ENCODE results near the gene GRM4.
"Not testable (repeated sequence)": the region's sequence is repeated elsewhere in the genome, so short reads cannot be mapped to it uniquely, and the experiment has no call there.

Gene GRM4

DNA sequence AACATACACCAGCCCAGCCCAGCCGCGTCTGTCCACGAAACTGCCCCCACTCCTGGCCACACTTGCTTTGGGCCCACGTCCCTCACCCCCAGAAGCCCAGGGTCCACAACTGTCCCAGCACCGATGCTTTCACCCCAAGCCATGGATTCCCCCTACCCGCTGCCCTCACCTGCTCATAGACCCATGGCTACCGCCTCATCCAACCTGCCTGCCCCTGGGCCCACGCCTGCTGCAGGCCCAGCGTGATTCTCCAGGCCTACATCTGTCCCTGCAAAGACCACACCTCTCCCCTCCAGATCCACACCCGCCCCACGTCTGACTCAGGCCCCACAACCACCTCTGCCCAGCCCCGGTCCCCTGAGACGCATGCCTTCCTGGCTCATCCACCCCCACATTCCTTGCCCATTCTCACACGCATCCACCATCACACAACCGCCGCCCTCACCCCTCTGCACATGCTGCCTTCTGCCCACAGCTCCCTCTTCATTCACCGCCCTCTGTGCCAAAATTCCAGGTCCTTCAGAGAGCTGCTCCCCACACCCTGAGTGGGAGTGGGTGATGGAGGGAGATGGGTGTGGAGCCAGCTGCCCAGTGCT, 86.7 kb downstream of the GRM4 start:
- DNase-seq: no peak

DNA sequence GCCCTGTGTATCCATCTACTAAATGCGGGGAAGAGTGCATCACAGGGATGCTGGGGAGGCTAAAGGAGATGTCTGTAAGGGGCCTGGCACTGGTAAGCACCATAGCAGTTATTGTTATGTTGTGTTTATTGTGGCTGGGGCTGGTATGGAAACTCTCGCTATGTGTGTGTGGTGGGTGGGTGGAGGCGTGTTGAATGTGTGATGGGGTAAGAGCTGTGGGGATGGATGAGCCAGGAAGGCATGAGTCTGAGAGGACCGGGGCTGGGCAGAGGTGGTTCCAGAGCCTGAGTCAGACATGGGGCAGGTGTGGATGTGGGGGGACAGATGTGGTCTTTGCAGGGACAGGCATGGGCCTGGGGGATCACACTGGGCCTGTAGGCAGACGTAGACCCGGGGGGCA, 88.1 kb downstream of the GRM4 start:
- no peak for DNase-seq

DNA sequence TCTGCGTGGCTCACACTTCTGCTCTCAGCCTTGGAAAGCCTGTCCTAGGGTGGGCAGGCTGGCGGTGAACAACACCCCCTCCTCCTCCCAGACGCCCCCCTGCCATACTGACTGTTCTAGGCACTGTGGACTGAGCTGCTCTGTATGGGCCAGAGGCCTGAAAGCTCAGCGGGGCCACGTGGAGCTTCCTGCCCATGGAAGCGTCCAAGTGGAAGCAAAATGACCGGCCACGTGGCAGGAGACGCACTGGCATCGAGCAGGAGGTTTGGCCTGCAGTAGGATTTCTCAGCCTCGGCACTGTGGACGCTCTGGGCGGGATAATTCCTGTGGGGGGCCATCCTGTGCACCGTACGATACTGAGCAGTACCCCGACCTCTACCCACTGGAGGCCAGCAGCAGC, 88.7 kb downstream of the GRM4 start:
- no peak for DNase-seq

DNA sequence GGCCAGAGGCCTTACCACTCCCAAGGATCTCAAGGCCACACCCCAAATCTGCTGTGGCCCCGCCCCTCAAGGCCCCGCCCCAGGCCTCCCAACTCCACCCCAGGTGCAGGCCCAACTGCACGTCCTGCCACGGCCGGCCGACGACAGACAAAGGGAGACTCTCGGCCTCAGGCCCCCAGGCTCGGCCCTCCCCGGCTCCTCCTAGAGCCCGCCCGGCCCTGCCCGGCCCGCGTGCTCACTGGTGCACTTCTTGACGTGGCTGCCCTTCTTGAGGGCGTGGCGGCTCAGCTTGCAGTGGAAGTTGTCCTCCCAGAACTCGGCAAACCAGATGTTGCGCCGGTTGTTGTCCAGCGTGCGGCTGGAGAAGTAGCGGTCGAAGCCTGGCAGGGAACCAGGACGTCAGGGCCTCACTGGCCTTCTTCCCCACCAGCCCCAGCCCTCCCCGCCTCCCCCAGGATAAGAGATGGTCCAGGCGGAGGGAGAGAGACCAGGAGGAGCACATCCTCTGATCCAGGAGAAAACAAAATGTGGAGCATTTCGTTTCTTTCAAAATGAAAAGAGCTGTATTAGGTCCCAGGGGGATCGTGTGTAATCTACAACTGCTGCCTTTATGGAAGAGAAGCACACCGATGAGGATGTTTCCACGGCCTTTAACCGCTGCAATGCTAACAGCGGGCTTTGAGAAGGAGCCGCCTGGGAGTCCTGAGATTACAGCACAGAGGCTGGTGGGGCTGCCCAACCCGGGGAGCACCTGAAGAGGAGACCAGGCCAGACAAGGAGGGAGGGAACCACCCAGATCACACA, 89.4 kb downstream of the GRM4 start:
- no peak for DNase-seq

DNA sequence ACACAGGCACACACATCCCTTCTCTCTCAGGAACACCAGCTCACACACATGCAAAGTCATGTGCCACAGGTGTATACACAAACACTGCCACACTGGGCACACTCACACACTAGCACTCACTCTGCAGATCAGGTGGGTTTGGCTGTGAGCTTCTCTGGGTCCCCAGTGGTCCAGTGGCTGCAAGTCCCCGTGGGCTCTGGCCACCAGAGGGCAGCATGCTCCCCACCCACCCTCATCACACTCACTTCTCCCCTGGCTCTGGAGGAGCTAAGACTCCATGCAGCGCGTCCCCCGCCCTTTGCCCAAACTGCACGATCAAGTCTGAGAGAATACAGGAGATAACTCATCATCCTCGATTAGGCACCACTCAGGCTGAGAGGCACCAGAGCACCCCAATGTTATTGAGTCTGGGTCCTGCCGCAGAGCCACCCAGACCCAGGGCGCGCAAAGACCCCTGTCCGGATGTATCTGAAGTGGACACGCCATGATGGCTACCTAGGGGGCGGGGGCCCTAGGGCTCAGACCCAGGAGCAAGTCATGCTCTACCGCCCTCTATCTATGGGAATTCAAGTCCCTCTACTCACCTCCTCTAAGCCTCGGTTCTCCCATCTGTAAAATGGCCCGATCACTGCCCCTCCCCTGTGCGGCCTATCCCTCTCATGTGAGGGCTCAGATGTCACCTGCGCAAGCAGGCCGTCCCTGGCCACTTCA, 90.5 kb downstream of the GRM4 start:
- DNase-seq: peak; percentile 65

DNA sequence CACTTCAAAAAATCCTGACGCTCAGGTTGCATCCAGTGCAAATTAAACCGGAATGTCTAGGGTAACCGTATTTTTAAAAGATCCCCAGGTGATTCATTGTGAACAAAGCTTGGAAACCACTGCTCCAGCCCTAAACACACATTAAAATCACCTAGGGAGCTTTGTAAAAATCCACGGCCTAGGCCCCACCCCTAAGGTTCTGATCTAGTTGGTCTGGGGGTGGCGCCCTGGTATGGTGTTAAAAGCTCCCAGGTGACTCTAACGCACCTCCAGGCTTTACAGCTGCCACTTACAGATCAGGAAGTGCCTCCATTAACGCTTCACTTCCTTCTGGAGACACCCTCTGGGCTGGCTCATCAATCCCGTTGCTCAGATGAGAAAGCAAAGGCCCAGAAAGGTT, 92.2 kb downstream of the GRM4 start:
- DNase-seq: no peak

DNA sequence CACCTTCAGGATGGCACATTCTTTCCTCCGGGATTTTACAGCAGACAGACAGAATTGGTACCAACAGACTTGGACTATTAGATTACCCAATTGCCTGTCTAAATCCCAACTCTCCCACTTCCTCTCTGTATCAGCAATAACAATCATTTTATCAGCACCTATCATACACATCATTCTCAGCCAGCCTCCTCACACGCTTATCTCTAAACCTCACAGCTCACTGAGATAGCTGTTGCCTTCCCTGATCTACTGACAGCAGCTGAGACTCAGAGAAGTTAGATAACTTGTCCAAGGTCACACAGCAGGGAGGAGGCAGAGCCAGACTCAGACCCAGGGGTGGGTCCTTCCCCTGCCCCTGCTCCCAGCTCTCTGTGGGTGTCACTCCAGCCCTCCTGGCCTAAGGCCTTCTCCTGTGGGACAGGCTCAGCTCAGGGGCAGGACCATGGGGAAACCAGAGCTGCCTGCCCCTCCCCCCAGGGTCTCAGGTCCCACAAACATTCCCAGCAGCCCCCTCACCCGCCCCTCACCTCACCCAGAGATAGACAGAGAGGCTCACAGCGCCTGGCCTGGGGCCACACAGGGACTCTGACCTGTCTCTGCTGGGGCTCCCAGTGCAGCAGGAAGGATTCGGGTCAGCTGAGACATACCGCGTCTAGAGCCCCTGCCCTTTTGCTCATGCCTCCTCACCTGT, 92.8 kb downstream of the GRM4 start:
- DNase-seq: no peak

DNA sequence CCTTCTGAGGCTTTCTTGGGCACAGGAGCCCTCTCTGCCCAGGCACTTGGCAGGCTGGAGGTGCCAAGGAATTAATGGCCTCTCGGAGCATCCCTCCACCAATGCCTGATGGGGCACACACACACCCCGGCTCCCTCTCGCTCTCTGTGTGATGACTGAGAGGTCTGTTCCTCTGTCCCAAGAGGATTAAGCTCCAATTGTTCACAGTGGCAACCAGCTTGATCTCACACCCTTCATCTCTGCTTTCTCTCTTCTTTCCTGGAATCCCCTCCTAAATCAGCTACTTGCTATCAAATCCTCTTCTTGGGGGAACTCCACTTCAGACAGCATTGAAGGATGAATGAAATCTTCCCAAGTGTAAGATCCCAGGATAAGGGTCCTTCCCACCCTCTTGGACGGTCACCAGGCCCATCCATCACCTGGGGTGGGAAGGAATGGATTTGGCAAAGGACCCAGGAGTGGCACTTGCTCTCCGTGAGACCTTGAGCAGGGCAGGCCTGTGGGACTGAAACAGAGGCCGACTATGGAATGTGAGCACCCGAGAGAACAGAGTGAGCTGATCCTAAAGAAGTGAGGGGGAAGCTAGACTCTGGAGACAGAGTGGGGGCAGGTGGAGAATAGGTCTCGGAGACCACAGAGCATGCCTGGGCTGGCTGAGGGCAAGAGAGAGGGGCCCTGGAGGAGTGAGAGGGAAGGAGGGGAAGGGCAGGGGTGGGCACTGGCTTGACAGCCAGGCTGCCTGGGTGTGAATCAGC, 93.6 kb downstream of the GRM4 start:
- no peak for DNase-seq

DNA sequence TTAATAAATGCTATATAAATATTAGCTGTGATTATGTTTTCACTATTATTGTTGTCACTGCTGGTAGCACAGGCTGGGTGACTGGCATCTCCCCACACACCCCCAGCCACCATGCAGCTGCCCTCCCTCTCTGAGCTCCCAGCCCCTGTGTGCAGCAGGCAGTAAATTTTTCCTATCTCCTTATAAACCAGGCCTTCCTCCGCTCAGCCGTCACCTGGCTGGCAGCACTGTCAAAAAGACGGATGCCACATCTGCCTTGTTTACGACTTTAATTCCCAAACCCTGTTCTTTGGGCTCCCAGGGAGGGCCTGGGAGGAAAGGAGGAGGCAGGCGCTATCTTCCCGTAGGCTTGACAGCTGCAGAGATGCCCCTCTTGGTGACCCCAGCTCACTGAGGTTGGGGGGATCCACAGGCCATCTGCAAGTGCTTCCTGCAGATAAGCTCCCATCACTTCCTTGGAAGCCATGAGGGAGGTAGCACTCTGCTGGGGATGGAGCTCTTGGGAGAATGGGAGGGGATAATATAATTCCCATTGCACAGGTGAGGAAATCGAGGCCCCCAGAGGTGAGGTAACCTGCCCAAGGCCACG, 94.5 kb downstream of the GRM4 start:
- DNase-seq: no peak

DNA sequence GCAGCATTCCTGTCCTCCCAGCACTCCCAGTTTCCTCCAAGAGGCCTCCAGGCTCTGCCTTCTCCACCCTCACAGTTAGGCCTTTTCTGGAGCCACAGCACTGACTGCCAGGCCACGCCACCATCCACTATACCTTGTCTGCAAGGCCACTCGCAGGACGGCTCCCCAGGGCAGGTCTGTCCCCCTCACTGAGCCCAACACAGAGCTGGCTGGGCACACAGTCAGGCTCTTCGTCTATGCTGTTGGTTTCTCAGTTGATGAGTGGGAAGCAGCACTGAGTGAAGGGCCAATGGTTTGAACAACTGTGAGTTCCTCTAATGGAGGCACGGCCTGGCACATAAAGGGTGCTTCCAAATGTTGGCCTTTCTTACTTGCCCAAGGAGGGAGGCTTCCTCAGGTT, 95.2 kb downstream of the GRM4 start:
- DNase-seq: no peak

DNA sequence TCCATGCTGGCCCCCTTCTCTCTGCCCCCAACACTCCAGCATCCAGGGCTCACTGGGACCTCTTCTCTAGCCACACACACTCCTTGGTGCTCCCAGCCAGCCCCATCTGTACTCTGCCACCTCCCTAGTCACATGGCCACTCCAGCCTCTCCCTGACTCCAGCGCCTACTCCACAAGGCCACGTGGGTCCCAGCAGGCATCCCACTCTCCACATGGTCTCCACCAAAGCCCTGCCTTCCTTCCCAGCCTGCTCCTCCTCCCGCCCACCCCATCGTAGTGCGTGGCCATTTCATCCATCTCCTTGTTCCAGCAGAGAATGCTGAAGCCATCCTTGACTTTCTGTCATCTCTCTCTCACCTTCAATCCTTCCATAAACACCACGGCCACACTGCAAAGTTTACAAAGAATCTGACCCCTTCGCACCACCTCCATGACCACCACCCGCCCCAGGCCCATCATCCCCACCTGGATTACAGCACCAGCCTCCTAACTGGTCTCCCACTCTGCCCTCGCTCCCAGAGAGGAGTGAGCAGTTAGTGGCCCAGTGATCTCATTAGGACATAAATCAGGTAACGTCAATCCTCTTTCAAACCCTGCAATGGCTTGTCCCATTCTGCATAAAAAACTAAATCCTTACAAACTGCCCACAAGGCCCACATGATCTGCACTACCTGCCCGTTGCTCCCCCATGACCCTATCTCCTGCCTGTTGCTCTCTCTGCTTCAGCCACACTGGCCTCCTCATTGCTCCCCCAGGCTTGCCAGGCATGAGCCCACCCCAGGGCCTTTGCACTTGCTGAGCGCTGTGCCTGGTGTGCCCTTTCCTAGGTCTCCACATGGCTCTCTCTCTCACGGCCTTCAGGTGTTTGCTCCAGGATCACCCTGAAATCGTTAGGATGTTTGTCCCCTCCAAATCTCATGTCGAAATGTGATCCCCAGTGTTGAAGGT, 96.2 kb downstream of the GRM4 start:
- DNase-seq: no peak

DNA sequence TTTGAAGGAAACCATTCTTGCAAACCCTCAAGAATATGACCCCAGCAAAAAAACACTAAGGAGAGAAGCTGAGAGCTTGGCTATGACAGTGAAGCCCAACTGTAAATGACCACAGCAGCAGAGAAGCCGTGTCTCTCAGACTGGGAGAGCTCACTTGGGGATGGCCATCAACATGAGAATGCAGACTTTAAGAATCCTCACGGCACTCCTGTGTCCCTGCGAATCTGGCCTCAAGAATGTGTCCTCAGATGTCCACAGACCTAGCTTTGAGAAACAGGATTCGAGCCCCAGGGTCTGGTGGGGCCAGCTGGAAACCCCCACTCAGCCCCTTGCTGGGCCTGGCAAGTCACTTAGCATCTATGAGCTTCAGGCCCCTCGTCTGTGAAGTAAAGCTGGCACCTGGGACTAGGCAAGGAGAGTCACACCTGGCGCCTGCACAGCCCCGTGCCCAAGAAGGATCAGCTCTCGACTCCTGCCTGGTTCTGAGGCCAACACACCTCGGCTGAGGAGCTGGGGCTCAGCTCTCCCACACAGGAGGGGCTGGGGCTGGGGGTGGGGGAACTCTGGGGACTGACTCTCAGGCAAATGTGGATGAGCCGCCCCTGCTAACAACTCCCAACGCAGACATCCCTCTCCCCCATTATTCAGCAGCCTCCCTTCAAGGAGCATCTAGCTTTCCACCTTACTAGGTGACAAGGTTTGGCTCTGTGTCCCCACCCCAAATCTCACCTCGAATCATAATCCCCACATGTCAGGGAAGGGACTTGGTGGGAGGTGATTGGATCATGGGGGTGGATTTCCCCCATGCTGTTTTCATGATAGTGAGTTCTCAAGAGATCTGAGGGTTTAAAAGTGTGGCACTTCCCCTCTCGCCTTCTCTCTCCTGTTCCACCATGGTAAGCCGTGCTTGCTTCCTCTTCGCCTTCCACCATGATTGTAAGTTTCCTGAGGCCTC, 97.7 kb downstream of the GRM4 start:
- no peak for DNase-seq

DNA sequence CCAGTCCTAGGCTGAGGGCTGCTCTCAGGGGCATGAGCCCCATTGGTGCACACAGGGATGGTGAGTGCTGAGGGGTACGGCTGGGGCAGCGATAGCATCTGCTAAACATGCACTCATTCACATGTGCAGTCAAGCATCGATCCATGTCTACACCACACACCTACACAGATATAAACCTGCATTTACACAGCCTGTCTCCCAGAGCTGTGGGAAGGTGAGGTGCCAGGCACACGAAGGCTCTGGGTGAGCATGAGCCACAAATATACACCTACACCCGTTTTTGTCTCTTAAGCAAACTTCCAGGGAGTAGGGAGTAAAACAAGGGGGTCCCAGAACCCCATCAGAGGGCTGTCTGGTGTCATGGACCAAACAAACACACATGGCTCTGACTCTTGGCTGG, 99.3 kb downstream of the GRM4 start:
- DNase-seq: no peak

DNA sequence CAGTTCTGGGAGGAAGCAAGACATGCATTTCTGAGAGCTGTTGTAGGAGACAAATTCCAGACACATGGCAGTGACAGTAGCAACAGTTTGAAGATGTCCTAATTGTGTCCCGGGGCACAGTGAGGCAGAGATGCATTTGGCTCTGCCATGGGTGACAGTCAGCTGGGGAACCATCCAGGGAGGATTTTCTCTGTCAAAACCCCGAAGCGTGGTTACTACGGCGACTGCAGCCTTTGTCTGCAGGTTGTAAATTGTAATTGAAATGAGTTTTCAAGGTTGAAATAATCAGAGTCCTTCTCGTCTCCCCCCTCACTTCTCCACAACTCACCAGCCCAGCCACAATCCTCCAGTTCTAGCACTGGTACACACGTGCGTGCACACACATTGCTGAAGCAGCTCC, 100.1 kb downstream of the GRM4 start:
- no peak for DNase-seq

DNA sequence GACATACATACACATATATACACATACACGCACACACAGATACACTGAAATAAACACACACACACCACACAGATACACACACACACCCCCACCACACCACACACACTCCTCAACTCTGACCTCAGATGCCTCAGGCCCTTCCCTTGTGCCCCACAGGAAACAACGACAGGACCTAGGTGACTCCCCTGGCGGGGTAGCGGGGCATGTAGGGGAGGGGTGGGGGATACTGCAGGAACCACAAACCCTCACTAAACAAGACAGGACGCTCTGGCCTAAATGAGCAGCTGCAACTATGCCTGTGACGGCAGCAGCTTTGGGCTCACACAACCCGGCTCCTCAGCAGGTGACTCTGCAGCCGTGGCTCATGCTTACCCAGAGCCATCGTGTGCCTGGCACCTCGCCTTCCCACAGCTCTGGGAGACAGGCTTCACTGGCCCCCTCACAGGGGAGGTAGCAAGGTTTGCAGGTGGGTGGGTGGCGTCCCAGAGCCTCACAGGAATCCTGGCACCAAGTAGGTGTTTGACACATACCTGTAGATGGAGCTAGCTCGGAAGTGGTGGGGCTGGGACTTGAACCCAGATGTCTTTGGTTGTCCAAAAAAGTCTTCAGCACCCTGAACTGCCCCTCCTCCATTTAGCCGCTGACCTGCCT, 100.8 kb downstream of the GRM4 start:
- no peak for DNase-seq

DNA sequence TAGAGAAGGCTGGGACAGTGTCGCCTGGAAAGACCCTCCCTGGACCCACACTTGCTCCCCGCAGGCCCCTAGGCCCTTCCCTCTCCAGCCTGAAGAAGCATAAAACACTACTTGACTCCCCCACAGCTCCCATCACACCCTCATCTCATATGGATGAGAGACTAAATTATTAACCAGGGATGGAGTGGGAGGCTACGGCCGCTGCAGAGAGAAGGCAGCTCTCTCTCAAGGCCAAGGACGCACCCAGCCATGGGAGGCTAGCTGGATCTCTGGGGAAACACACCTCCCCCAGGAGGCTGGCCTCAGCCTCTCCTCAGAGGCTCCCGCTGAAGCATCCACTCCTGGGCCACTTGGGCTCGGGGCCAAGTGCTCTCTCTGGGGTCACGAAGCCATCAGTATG, 102.5 kb downstream of the GRM4 start:
- no peak for DNase-seq

DNA sequence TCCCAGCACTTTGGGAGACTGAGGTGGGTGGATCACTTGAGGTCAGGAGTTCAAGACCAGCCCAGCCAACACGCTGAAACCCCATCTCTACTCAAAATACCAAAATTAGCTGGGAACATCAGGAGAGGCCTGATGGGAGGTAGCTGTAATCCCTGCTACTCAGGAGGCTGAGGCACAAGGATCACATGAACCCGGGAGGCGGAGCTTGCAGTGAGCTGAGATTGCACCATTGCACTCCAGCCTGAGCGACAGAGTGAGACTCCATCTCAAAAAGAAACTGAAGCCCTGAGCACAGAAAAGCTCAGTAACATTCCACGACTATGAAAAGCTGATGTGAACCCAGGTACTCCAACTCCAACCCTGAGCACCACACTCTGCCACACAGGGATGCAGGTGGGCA, 103.9 kb downstream of the GRM4 start:
- not testable (repeated sequence) for DNase-seq

DNA sequence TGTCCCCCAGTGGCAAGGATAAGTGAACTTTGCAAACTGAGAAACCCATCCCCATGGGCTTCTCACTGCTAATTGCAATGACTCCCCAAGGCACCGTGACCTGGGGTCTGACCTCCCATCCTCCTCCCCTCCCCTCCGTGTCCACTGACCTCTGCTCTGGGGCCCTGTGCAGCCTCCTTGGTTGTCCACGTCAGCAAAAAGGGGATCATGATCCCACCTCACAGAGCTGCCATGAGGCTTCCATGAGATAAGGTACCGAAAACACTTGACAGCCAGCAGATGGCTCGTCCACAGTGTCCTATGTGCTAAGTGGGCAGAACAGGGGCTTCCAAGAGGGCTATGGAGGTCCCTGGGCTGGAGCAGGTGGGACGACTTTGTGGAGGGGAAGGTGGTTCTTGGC, 104.5 kb downstream of the GRM4 start:
- DNase-seq: no peak

DNA sequence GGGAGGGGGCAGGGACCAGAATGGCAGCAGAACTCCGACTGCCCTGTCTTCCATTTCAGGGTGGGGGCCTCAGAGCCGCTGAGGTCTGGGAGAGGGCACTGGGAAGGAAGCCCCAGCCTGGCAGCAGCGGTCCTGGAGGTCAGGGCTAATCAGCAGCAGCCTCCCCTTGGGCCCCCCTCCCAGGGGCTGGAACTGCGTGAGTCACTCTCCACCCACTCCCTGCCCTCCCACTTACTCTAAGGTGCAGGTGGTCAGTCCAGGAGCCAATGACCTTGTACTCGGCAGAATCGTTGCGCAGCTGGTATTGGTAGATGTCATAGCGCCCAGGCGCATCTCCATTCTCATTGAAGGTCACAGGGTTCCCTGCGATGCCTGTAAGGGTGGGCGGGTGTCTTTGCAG, 105.9 kb downstream of the GRM4 start:
- DNase-seq: no peak

DNA sequence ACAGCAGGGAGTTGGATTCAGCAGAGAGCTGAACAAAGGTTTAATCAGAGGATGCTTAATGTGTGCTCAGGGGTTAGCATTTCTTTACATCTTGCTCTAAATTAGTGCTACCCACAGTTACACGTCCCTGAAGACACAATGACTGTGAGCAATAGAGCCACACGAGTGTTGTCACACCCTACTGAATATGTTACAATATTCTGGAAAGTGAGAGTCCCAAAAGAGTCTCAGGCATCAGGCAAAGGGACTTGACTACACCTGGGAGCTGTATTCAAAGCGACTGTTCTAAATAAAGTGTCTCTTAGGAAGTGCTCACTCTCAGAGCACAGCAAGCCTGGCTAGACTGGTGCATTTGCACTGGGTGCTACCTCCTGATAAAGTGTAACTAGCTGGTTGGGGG, 108.7 kb downstream of the GRM4 start:
- DNase-seq: no peak
